Medulla oblongata (tissue), 1 donor: ENCODE measurements around the gene OR2T8.

ENCODE experiments used
- DNase-seq: peaks from one replicate; pipeline ENCODE4 v3.0.0-alpha.2; 2015; ENCODE audit errors: extremely low spot score

OR2T8 gene

GRCh38 chr1:247919952-247920351 lies at the start of gene OR2T8:
OR2T8 (plus strand) TSS chr1:247920252; CDS start chr1:247921018, 766 bp downstream.
- DNase-seq, result no peak

- DNase-seq, result no peak
Measured at GRCh38 chr1:247883346-247883745, 36.7 kb upstream of the OR2T8 start.

- DNase-seq, result no peak
Measured at GRCh38 chr1:247884797-247885413, 35.1 kb upstream of the OR2T8 start.

- DNase-seq, result no peak
Measured at GRCh38 chr1:247895163-247895637, 24.9 kb upstream of the OR2T8 start, which contains the start of gene OR2W3. OR2W3 (plus strand) TSS chr1:247895587; CDS start chr1:247895587, 0 bp downstream.

DNA sequence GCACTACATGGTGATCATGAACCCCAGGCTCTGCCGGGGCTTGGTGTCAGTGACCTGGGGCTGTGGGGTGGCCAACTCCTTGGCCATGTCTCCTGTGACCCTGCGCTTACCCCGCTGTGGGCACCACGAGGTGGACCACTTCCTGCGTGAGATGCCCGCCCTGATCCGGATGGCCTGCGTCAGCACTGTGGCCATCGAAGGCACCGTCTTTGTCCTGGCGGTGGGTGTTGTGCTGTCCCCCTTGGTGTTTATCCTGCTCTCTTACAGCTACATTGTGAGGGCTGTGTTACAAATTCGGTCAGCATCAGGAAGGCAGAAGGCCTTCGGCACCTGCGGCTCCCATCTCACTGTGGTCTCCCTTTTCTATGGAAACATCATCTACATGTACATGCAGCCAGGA lies 24.1 kb upstream of the OR2T8 start:
- DNase-seq, result no peak

GRCh38 chr1:247904122-247904521 lies 15.9 kb upstream of the OR2T8 start:
- no peak for DNase-seq

DNA sequence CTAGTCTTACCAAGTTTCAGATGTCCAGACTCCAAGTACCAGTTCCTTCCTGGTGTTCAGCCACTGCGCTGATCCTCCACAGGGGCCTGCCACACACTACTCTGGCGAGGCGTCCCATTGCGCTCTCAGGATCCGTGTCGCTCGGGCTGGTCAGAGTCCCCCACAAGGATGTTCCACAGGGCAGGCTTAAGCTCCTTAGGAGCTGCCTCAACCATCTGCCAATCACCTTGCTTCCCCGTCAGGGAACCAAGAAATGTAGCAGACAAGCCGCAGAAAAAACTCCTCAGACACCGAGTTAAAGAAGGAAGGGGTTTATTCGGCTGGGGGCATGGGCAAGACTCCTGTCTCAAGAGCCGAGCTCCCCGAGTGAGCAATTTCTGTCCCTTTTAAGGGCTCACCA lies 14.9 kb upstream of the OR2T8 start:
- DNase-seq, result no peak

DNA sequence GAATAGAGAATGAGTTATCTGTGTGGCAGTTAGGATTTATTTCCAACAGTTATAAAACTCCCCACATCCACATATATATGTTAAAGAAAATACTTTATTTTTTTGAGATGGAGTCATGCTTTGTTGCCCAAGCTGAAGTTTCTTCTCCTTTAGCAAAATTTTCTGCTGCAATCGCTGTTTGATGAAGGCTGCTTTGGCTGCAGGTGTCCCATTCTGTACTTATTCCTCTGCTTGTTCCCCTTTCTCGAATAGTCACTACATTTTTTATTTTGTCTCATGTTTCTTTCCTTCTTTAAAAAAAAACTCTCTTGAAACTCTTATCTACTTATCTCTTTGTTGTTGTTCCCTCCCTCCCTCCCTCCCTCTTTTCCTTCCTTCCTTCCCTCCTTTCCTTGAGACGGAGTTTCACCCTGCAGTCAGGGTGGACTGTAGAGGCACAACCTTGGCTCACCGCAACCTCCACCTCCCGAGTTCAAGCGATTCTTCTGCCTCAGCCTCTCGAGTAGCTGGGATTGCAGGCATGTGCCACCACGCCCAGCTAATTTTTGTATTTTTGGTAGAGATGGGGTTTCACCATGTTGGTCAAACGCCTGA lies 14.0 kb upstream of the OR2T8 start:
- no peak for DNase-seq

- no peak for DNase-seq
Measured at GRCh38 chr1:247906504-247907047, 13.5 kb upstream of the OR2T8 start.

- no peak for DNase-seq
Measured at GRCh38 chr1:247908766-247909165, 11.3 kb upstream of the OR2T8 start.

- no peak for DNase-seq
Measured at GRCh38 chr1:247913786-247914185, 6.3 kb upstream of the OR2T8 start.

DNA sequence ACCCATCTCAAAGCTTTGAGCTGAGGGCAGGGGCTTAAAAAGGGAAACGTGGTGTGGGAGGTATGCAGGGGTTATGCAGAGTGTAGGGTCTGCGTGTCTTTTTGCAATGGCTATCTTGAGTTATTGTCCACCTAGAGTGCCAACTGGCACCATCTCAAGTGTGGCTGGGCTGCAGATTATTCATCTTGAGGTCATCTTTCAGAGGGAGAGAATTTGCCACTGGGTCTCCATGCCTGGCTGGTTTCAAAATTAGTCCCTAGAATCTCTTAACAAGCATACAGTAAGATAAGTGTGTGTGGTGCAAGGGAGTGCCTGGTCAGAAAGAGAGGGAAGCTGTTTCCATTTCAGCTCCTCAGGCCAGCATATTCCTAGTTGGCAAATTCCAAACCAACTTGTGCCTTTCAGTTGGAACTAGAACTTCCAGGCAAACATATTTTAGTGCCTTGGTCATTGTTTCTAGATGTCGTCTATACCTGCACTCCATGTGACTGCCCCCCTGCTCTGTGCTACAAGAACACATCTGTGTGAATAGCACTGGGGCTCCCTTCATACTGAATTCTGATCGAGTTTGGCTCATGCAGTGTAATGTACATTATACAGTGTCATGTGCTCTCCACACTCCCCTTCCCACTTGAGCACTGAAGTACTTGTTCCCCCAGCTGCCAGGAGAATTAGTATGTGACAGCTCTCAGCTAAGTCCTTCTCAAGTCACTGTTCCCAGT lies 5.0 kb upstream of the OR2T8 start:
- DNase-seq, result no peak

DNA sequence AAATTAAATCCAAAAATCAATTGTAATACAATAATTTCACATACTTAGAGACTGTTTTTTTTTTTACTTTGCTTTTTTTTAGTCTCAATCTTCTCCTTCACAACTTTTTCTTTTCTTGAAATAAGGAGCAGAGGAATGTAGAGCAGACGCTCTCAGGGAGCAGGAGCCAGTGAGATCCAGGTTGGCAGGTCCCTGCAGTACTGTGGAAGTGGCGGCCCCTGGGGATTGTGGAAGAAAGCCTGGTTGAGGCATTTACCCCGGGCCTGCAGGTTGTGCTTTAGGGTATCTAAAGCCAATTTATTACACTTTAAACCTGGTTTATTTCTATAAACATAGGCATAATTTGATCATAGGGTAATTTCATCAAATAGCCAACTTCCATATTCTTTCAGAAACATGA lies 3.9 kb downstream of the OR2T8 start:
- no peak for DNase-seq

- no peak for DNase-seq
Measured at GRCh38 chr1:247924868-247925267, 4.8 kb downstream of the OR2T8 start, which contains the start of gene OR2AJ1. OR2AJ1 (plus strand) TSS chr1:247924889; CDS start chr1:247933769, 8,880 bp downstream.

DNA sequence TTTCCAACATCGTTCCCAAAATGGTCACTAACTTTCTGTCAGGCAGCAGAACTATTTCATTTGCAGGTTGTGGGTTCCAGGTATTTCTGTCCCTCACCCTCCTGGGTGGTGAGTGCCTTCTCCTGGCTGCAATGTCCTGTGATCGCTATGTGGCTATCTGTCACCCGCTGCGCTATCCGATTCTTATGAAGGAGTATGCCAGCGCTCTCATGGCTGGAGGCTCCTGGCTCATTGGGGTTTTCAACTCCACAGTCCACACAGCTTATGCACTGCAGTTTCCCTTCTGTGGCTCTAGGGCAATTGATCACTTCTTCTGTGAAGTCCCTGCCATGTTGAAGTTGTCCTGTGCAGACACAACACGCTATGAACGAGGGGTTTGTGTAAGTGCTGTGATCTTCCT lies 13.9 kb downstream of the OR2T8 start:
- DNase-seq, result no peak

DNA sequence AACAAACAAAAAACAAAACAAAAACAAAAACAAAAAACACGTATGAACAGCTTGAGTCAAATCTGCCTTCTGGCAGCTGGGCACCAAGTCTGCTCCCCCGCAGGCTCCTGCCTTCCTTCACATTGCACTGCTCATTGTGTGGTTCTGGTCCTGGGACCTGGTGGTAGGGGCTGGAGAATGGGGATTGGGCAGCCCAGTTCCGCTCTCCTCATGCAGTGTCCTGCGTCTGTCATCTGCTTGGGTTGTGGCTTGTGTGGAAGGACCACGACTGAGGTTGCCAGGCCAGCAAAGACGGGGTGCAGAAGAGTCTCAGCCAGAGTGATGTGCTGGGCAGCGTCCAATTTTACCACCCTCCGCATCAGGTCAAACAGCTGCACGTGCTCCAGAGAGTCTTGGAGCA lies 15.7 kb downstream of the OR2T8 start:
- no peak for DNase-seq

DNA sequence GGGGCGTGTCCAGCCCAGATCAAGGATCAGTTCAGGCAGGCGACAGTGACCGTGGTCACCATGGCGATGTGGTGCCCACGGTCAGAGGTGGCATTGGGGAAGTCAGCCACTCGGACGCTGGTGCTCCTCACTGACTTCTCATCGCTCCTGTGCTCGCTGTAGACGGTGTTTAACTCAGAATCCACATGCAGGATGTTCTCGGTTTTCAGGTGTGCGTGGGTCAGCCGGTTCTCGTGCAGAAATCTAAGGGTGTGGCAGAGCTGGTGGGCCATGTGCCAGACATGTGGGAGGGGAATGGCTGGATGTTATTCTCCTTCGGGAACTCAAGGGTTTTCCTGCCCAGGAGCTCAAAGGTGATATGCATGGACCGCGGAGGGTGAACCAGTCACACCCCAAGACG lies 16.4 kb downstream of the OR2T8 start:
- no peak for DNase-seq

DNA sequence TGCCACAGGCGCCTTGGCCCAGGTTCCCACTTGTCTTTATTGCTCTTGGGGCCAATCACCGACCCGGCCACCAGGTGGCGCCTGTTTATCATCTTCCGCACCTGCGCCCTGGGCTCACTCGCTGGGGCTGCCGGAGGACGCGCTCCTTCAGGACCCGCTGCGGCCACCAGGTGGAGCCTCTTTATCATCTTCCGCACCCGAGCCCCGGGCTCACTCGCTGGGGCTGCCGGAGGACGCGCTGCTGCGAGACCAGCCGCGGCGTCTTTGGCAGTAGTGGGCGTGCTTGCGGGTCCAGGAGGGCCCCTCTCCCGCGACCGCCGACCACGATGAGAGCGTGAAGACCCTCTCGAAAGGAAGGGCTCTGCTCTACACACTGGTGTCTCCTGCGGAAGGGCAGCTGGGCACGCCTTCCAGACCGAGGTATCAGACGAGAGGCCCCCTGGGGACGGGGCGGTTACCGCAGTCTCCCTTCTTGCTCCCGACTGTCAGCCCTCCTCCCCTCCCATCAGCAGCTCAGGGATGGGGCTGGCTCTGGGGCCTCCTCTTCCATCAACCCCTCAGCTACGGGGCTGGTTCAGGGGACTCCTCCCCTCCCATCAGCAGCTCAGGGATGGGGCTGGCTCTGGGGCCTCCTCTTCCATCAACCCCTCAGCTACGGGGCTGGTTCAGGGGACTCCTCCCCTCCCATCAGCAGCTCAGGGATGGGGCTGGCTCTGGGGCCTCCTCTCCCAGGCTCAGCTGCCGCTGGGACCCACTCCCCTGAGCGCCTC lies 17.1 kb downstream of the OR2T8 start:
- peak; percentile 49 for DNase-seq

GRCh38 chr1:247942624-247943023 lies 22.6 kb downstream of the OR2T8 start:
- DNase-seq, result no peak

DNA sequence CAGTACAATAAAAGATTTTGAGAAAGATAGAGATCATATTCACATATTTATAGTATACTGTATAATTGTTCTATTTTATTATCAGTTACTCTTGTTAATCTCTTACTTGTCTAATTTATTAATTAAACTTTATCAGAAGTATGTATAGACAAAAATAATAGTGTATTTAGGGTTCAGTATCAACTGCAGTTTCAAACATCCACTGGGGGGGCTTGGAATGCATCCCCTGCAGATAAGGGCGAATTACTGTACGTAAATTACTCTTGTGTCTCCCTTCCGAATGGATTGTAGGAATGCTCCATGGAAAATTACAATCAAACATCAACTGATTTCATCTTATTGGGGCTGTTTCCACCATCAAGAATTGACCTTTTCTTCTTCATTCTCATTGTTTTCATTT lies 28.5 kb downstream of the OR2T8 start, which contains the start of gene OR2L8:
Gene OR2L8 (plus strand): TSS at position 301 of the 400 bp plus-strand sequence. CDS start 0 bp downstream, at position 301.
- DNase-seq, result no peak

DNA sequence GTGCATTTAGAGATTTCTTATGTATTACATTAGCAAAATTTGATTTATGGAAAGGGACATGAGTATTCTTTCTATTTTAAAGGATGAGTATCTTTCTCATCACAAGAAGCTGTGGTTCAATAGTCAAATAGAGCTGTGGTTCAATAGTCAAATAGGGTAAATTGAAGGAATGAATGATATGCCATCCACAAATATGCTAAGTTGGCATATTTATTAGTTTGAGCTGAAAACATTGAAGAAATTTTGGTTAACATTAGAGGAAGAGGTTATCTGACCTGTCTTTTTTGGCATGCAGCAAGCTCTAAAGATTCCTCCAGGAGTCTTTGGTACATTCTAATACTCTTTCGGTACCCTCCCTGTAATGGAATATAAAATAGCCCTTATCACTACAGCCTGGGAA lies 33.4 kb downstream of the OR2T8 start:
- no peak for DNase-seq

DNA sequence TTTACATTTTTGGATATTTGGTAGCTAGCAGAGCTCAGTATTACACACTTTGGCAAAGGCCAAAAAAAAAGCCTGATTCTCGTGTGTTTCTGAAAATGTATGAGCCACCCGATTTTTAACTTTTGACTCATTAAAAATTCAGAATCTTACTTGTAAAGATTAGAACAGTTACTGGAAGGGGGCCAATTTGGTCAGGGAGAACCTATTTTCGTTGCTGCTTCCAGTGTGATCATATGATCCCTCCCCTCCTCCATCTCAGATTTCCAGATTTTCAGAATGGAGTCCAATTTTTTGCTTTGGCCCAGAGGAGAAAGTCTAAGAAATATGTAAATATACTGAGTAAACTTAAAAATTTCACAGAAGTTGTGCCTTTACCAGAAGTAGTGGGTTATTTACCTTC lies 41.7 kb downstream of the OR2T8 start:
- DNase-seq, result no peak
